Neural progenitor cell (in vitro differentiated cells): ENCODE data around the gene RETREG3. TPM values are rescaled to one million over a fixed set of nuclear protein-coding genes. Genes with fewer than 3 reads are reported as not detected.

Experiments
- DNase-seq: peaks from one replicate; pipeline ENCODE4 v3.0.0-alpha.2; 2016; ENCODE audit warnings: low spot score
- H2AFZ ChIP-seq: fragments of 200-600 bp; sonication (generic); replicated peaks from 2 replicates; pipeline ENCODE4 v1.6.1; 2016; ENCODE audit warnings: antibody characterized with exemption
- H3F3A ChIP-seq: fragments of 200-600 bp; sonication (generic); 2 replicates; pipeline ENCODE4 v1.6.1; 2016; ENCODE audit warnings: antibody characterized with exemption, low read depth
- H3K27ac ChIP-seq: fragments of 200-600 bp; sonication (generic); 2 replicates; pipeline ENCODE4 v1.5.1; 2016; ENCODE audit warnings: mild to moderate bottlenecking
- H3K27me3 ChIP-seq: fragments of 200-600 bp; sonication (generic); 2 replicates; pipeline ENCODE4 v1.6.1; 2016; ENCODE audit warnings: mild to moderate bottlenecking, moderate library complexity
- H3K36me3 ChIP-seq: fragments of 200-600 bp; sonication (generic); 2 replicates; pipeline ENCODE4 v1.5.1; 2016
- H3K4me1 ChIP-seq: fragments of 200-600 bp; sonication (generic); 2 replicates; pipeline ENCODE4 v1.6.1; 2016; ENCODE audit warnings: mixed run types
- H3K4me2 ChIP-seq: fragments of 200-600 bp; sonication (generic); 2 replicates; pipeline ENCODE4 v1.6.1; 2016
- H3K4me3 ChIP-seq: fragments of 200-600 bp; sonication (generic); 2 replicates; pipeline ENCODE4 v1.5.1; 2016
- H3K79me2 ChIP-seq: fragments of 200-600 bp; sonication (generic); 2 replicates; pipeline ENCODE4 v1.6.1; 2016; ENCODE audit warnings: low read depth
- H3K9ac ChIP-seq: fragments of 200-600 bp; sonication (generic); 2 replicates; pipeline ENCODE4 v1.6.1; 2016
- H3K9me3 ChIP-seq: fragments of 200-600 bp; sonication (generic); 2 replicates; pipeline ENCODE4 v1.5.1; 2016; ENCODE audit warnings: low read depth
- H4K20me1 ChIP-seq: fragments of 200-600 bp; sonication (generic); 2 replicates; pipeline ENCODE4 v1.6.1; 2016; ENCODE audit warnings: low read depth
- H3K27ac Mint-ChIP-seq: 3 replicates; pipeline ENCODE4 v1.8.0; 2021; ENCODE audit warnings: mixed read lengths
- H3K27me3 Mint-ChIP-seq: 2 replicates; pipeline ENCODE4 v1.8.0; 2022; ENCODE audit warnings: low read depth, mild to moderate bottlenecking, inconsistent platforms, moderate library complexity, mixed read lengths; ENCODE audit not compliant: insufficient read depth
- H3K36me3 Mint-ChIP-seq: 3 replicates; pipeline ENCODE4 v1.8.0; 2021; ENCODE audit warnings: mixed read lengths
- H3K4me1 Mint-ChIP-seq: 3 replicates; pipeline ENCODE4 v1.8.0; 2021; ENCODE audit warnings: mixed read lengths
- H3K4me3 Mint-ChIP-seq: 3 replicates; pipeline ENCODE4 v1.8.0; 2021; ENCODE audit warnings: mild to moderate bottlenecking, moderate library complexity, mixed read lengths
- H3K9me3 Mint-ChIP-seq: 3 replicates; pipeline ENCODE4 v1.8.0; 2020; ENCODE audit warnings: mixed read lengths
- CTCF ChIP-seq: fragments of 200-600 bp; sonication (generic); IDR thresholded peaks from 2 replicates; pipeline ENCODE4 v1.5.1; 2017; ENCODE audit warnings: antibody characterized with exemption, mild to moderate bottlenecking
- EZH2 ChIP-seq: fragments of 200-600 bp; sonication (generic); IDR thresholded peaks from 2 replicates; pipeline ENCODE4 v1.6.1; 2017; ENCODE audit warnings: antibody characterized with exemption, mild to moderate bottlenecking, moderate library complexity
- EZH2phosphoT487 ChIP-seq: fragments of 200-600 bp; sonication (generic); IDR thresholded peaks from 2 replicates; pipeline ENCODE4 v1.6.1; 2017; ENCODE audit warnings: antibody characterized with exemption
- total RNA-seq: library from RNA; depleted of rRNA; stranded (reverse); fragments of >200 nt; gene quantifications from 2 replicates; pipeline ENCODE4 v1.2.3, GENCODE V29; 2015; ENCODE audit warnings: low replicate concordance

The RETREG3 gene
- total RNA-seq, 1 donor from 2014 or later = 23.6 TPM

- Histone ChIP-seq H3K4me1 (peaks cover 12% of the 10 kb centered on the region), H4K20me1 (no peaks in the 10 kb centered on the region), H3K27ac (no peak overlapping the region), H3K4me2 (peak overlapping the region; percentile 89), H3K27me3 (no peaks in the 10 kb centered on the region), H3K79me2 (peaks cover 30% of the 10 kb centered on the region), H3K9ac (peak overlapping the region; percentile 33), H3K36me3 (no peaks in the 10 kb centered on the region), H3K9me3 (no peaks in the 10 kb centered on the region), H3K4me3 (peak overlapping the region; percentile 80), H2AFZ (peak overlapping the region; percentile 40), H3F3A (peaks cover 40% of the 10 kb centered on the region)
- Mint-ChIP-seq H3K36me3 (peaks cover 13% of the 10 kb centered on the region), H3K9me3 (no peaks in the 10 kb centered on the region), H3K27me3 (peaks cover 6% of the 10 kb centered on the region), H3K27ac (peak overlapping the region; percentile 69), H3K4me1 (peaks cover 26% of the 10 kb centered on the region), H3K4me3 (peak overlapping the region; percentile 95)
- no peak for TF ChIP-seq EZH2
- TF ChIP-seq CTCF = no peak
- no peak for TF ChIP-seq EZH2phosphoT487
- no peak for DNase-seq
Measured at GRCh38 chr17:42566215-42566882, 42.8 kb downstream of the RETREG3 start.

- Histone ChIP-seq H3K27me3 (no peaks in the 10 kb centered on the region), H3K36me3 (no peaks in the 10 kb centered on the region), H2AFZ (no peak overlapping the region), H3K4me3 (no peak overlapping the region), H3K4me2 (no peak overlapping the region), H3K4me1 (peaks cover 12% of the 10 kb centered on the region), H3K79me2 (peaks cover 30% of the 10 kb centered on the region), H3K9me3 (no peaks in the 10 kb centered on the region), H3F3A (peaks cover 37% of the 10 kb centered on the region), H3K27ac (no peak overlapping the region), H4K20me1 (no peaks in the 10 kb centered on the region), H3K9ac (no peak overlapping the region)
- no peak for DNase-seq
- H3K36me3 Mint-ChIP-seq = peaks cover 11% of the 10 kb centered on the region
- peak overlapping the region; percentile 95 for H3K4me3 Mint-ChIP-seq
- peaks cover 6% of the 10 kb centered on the region for H3K27me3 Mint-ChIP-seq
- TF ChIP-seq EZH2phosphoT487 = no peak
- TF ChIP-seq CTCF = no peak
- TF ChIP-seq EZH2 = no peak
- no peaks in the 10 kb centered on the region for H3K9me3 Mint-ChIP-seq
- H3K27ac Mint-ChIP-seq = no peak overlapping the region
- H3K4me1 Mint-ChIP-seq = peaks cover 26% of the 10 kb centered on the region
Measured at GRCh38 chr17:42565523-42566214, 43.5 kb downstream of the RETREG3 start.

- Mint-ChIP-seq H3K27me3 (peaks cover 6% of the 10 kb centered on the region), H3K36me3 (peaks cover 11% of the 10 kb centered on the region), H3K4me1 (peaks cover 26% of the 10 kb centered on the region), H3K27ac (no peak overlapping the region), H3K4me3 (peak overlapping the region; percentile 68), H3K9me3 (no peaks in the 10 kb centered on the region)
- no peak for TF ChIP-seq CTCF
- no peak for TF ChIP-seq EZH2phosphoT487
- TF ChIP-seq EZH2 = no peak
- no peaks in the 10 kb centered on the region for H3K27me3 ChIP-seq
- H3F3A ChIP-seq = peaks cover 38% of the 10 kb centered on the region
- H3K4me3 ChIP-seq = no peak overlapping the region
- H3K9ac ChIP-seq = no peak overlapping the region
- no peaks in the 10 kb centered on the region for H3K9me3 ChIP-seq
- H2AFZ ChIP-seq = no peak overlapping the region
- H3K36me3 ChIP-seq = no peaks in the 10 kb centered on the region
- peaks cover 12% of the 10 kb centered on the region for H3K4me1 ChIP-seq
- DNase-seq = no peak
- no peak overlapping the region for H3K27ac ChIP-seq
- peaks cover 30% of the 10 kb centered on the region for H3K79me2 ChIP-seq
- H4K20me1 ChIP-seq = no peaks in the 10 kb centered on the region
- no peak overlapping the region for H3K4me2 ChIP-seq
Measured at GRCh38 chr17:42564815-42565522, 44.2 kb downstream of the RETREG3 start.
